Duodenal mucosa (tissue), 2 donors: ENCODE results near the gene TTC39A.

Experiments used
- H3K27ac ChIP-seq: one replicate; pipeline ENCODE4 v1.7.0; 2013; ENCODE audit warnings: low read depth, low read length
- H3K27me3 ChIP-seq, 2 donors: one replicate each; pipeline ENCODE4 v1.7.0; 2013; ENCODE audit warnings: low read length in 2 of 2, control low read depth in 1 of 2; ENCODE audit not compliant: insufficient read depth in 2 of 2, control insufficient read depth in 1 of 2
- H3K36me3 ChIP-seq, 2 donors: one replicate each; pipeline ENCODE4 v1.7.0; 2013; ENCODE audit warnings: low read length in 2 of 2, control low read depth in 1 of 2; ENCODE audit not compliant: insufficient read depth in 2 of 2, control insufficient read depth in 1 of 2
- H3K4me1 ChIP-seq, 2 donors: one replicate each; pipeline ENCODE4 v1.7.0; 2013; ENCODE audit warnings: low read length in 2 of 2, control low read depth in 1 of 2; ENCODE audit not compliant: insufficient read depth in 2 of 2, control insufficient read depth in 1 of 2
- H3K4me3 ChIP-seq, 2 donors: one replicate each; pipeline ENCODE4 v1.7.0; 2013; ENCODE audit warnings: low read length in 2 of 2, low read depth in 1 of 2
- H3K9ac ChIP-seq, 2 donors: one replicate each; pipeline ENCODE4 v1.7.0; 2013; ENCODE audit warnings: low read length in 2 of 2, low read depth in 1 of 2
- H3K9me3 ChIP-seq, 2 donors: one replicate each; pipeline ENCODE4 v1.7.0; 2013; ENCODE audit warnings: low read length in 2 of 2, control low read depth in 1 of 2; ENCODE audit not compliant: control insufficient read depth in 1 of 2

TTC39A gene

GRCh38 chr1:51289676-51290488, 40.5 kb downstream of the TTC39A start:
- no peak overlapping the region for H3K9ac ChIP-seq
- no peaks in the 10 kb centered on the region for H3K9me3 ChIP-seq
- no peak overlapping the region for H3K4me3 ChIP-seq
- peaks cover under 1 to 2% of the 10 kb centered on the region in 2 donors for H3K4me1 ChIP-seq
- H3K27me3 ChIP-seq: no peaks in the 10 kb centered on the region
- H3K36me3 ChIP-seq: no peaks in the 10 kb centered on the region
- H3K27ac ChIP-seq: no peak overlapping the region

DNA sequence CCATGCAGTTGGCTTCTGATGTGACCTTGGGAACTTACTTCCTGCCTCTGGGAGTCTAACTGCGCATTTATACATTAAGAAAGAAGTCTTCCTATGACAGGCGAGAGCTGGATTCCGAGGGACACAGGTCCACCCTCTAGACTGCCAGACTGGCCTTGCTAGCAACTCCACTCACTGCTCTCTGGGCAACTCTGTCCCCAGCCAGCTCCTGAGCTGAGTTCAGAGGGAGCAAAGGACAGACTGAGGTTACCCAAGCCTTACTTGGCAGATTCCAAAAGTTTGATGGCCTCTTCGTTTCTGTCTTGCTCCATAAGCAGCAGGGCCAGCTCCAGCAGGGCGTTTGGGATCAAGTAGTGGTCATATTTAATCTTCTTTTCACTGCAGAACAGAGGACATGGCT, 41.8 kb downstream of the TTC39A start:
- Histone ChIP-seq H3K4me1 (peaks cover 12 to 15% of the 10 kb centered on the region in 2 donors), H3K27ac (no peak overlapping the region), H3K9me3 (no peaks in the 10 kb centered on the region), H3K27me3 (no peaks in the 10 kb centered on the region), H3K4me3 (no peak overlapping the region), H3K36me3 (no peaks in the 10 kb centered on the region), H3K9ac (no peak overlapping the region)

DNA sequence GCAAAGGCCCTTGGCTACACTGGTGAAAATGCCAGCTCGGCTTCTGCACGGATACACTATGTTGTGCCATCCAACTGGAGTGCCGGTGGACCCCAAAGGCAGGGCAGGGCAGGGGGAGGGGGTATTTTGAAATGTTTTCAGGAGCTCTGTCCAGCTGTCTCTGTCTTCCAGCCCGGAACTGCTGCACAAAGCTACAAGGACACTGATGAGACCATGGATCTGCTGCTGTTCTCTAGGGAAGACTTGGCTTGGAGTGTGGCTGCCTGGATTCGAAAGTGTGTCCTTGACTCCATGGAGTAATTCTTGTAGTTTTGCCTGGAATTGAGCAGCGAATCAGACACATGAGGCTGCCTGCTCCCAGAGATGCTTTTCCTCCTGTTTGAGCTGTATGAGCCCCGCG, 42.4 kb downstream of the TTC39A start:
- Histone ChIP-seq H3K4me1 (peaks cover 17 to 20% of the 10 kb centered on the region in 2 donors), H3K27ac (no peak overlapping the region), H3K36me3 (no peaks in the 10 kb centered on the region), H3K9me3 (no peaks in the 10 kb centered on the region), H3K4me3 (no peak overlapping the region), H3K9ac (no peak overlapping the region), H3K27me3 (no peaks in the 10 kb centered on the region)

- no peak overlapping the region for H3K27ac ChIP-seq
- H3K36me3 ChIP-seq: no peaks in the 10 kb centered on the region
- no peak overlapping the region for H3K9ac ChIP-seq
- no peaks in the 10 kb centered on the region for H3K27me3 ChIP-seq
- no peak overlapping the region for H3K4me3 ChIP-seq
- no peaks in the 10 kb centered on the region for H3K9me3 ChIP-seq
- H3K4me1 ChIP-seq: peaks cover 17 to 20% of the 10 kb centered on the region in 2 donors
Measured at GRCh38 chr1:51285055-51285454, 45.3 kb downstream of the TTC39A start.

DNA sequence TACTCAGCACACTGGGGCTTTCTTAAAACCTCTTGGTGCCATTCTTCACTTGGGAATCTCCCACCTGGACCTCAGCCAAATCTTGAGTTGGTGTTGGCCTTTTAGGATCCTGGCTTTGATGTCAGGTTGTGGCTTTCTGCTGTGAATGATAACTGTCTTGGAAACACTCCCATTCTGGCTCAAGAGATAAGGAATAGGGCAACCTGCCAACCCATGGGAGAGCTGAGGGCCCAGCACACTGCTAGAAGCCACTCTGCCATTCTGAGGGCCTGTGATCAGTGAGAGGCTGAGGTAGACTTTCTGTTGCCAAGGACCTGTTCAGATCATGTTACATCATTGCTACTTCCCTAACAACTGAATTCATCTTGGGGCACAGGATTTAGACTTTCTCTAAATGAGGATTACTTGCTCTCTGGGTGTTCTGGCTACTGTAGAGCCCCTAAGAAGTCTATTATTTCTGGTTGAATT, 45.8 kb downstream of the TTC39A start:
- H3K9me3 ChIP-seq: no peaks in the 10 kb centered on the region
- no peak overlapping the region for H3K4me3 ChIP-seq
- H3K4me1 ChIP-seq: peaks cover 17 to 20% of the 10 kb centered on the region in 2 donors
- H3K27me3 ChIP-seq: no peaks in the 10 kb centered on the region
- H3K9ac ChIP-seq: no peak overlapping the region
- no peak overlapping the region for H3K27ac ChIP-seq
- H3K36me3 ChIP-seq: no peaks in the 10 kb centered on the region

DNA sequence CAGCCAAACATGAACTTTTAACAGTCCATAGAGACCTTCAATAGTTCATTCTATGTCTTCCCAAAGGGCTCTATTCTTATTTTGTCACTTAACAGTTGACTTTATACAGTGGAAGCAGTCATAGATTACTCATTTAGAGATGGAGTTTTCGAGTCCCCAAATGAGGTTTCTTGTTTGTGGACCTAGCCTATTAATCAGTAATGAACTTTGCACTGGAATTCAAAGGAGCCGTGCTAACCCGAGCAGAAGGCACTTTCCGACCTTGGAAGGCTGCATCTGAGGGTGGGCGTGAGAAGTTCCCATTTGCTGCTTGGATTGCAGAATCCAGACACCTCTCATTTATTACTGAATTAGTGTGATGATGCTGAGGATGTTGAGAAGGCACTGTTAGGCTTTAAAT, 46.4 kb downstream of the TTC39A start:
- Histone ChIP-seq H3K9me3 (no peaks in the 10 kb centered on the region), H3K27ac (no peak overlapping the region), H3K9ac (no peak overlapping the region), H3K4me1 (peaks cover 17 to 20% of the 10 kb centered on the region in 2 donors), H3K4me3 (no peak overlapping the region), H3K27me3 (no peaks in the 10 kb centered on the region), H3K36me3 (no peaks in the 10 kb centered on the region)

DNA sequence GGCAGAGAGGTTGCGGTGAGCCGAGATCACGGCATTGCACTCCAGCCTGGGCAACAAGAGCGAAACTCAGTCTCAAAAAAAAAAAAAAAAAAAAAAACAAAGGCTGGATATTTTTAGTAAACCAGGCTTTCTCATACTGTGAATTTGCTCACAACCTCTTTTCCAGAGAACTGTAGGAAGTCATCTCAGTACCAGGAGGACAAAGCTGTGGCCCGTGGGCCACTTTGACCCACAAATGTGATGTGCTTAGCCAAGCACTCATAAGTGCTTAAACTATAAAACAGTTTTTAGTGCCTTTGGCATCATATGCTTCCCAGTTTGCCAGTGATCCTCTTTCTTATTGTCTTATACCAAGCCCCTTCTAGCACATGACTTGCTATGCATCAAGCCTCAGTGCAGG, 47.8 kb downstream of the TTC39A start:
- Histone ChIP-seq H3K4me3 (no peak overlapping the region), H3K9me3 (no peaks in the 10 kb centered on the region), H3K36me3 (no peaks in the 10 kb centered on the region), H3K9ac (no peak overlapping the region), H3K27ac (no peak overlapping the region), H3K4me1 (peaks cover 17 to 20% of the 10 kb centered on the region in 2 donors), H3K27me3 (no peaks in the 10 kb centered on the region)

- no peak overlapping the region for H3K27ac ChIP-seq
- H3K9ac ChIP-seq: no peak overlapping the region
- no peaks in the 10 kb centered on the region for H3K9me3 ChIP-seq
- H3K4me3 ChIP-seq: no peak overlapping the region
- no peaks in the 10 kb centered on the region for H3K27me3 ChIP-seq
- H3K36me3 ChIP-seq: no peaks in the 10 kb centered on the region
- H3K4me1 ChIP-seq: peaks cover 17 to 20% of the 10 kb centered on the region in 2 donors
Measured at GRCh38 chr1:51281807-51282206, 48.6 kb downstream of the TTC39A start.

DNA sequence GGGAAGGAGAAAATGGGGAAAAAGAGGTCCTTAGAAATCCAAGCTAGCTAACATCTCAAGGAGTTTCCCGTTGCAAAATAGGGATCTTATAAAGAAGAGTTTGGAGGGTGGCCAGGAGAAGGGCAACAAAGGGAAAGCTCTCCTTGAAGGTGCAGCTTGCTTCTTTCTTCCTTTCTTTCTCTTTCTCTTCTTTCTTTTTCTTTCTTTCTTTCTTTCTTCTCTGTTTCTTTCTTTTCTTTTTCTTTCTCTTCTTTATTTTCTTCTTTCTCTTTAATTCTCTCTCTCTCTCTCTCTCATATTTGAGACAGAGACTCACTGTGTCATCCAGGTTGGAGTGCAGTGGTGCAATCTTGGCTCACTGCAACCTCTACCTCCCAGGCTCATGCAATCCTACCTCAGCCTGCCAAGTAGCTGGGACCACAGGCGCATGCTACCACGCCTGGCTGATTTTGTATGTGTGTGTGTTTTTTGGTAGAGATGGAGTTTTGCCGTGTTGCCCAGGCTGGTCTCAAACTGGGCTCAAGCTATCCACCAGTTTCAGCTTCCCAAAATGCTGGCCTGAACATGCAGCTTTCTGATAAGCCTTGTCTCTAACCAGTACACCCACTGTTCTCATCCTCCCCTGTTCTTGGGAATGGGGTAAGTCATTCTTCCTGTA, 49.9 kb downstream of the TTC39A start:
- Histone ChIP-seq H3K36me3 (no peaks in the 10 kb centered on the region), H3K4me1 (peaks cover 17 to 20% of the 10 kb centered on the region in 2 donors), H3K27me3 (no peaks in the 10 kb centered on the region), H3K4me3 (no peak overlapping the region), H3K9ac (no peak overlapping the region), H3K27ac (no peak overlapping the region), H3K9me3 (no peaks in the 10 kb centered on the region)

GRCh38 chr1:51276286-51276685, 54.1 kb downstream of the TTC39A start:
- Histone ChIP-seq H3K9me3 (no peaks in the 10 kb centered on the region), H3K27me3 (no peaks in the 10 kb centered on the region), H3K36me3 (peaks cover 0 to 9% of the 10 kb centered on the region in 2 donors), H3K4me1 (no peaks in the 10 kb centered on the region), H3K27ac (no peak overlapping the region), H3K9ac (no peak overlapping the region), H3K4me3 (no peak overlapping the region)
